GM18870 (cell line): ENCODE measurements around the gene SOX4.
A peak's percentile ranks its signal among the peaks of the same experiment; 100 is the strongest.
"Not testable (repeated sequence)": the region's sequence is repeated elsewhere in the genome, so short reads cannot be mapped to it uniquely, and the experiment has no call there.

Source experiments
- ATAC-seq: cut with Tn5 transposase; IDR thresholded peaks from one replicate; pipeline ENCODE4 v1.9.1; 2021; ENCODE audit warnings: moderate library complexity; ENCODE audit not compliant: unreplicated experiment

The SOX4 gene

GRCh38 chr6:21593412-21593926 lies at the start of gene SOX4:
SOX4 (plus strand) TSS chr6:21593751; CDS start chr6:21594535, 784 bp downstream.
- ATAC-seq = peak; percentile 64

- ATAC-seq = not testable (repeated sequence)
Measured at GRCh38 chr6:21552286-21552685, 41.3 kb upstream of the SOX4 start.

DNA sequence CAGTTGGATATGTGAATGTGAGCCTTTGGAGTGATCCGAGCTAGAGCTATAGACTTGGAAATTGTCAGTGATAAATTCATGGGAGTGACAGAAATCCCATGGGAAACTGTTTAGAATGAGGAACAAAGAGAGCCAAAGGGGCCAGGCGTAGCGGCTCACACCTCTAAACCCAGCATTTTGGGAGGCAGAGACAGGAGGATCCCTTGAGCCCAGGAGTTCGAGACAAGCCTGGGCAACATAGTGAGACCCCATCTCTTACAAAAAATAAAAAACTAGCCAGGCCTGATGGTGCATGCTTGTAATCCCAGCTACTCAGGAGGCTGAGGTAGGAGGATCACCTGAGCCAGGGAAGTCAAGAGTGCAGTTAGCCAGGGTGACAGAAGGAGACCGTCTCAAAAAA lies 39.3 kb upstream of the SOX4 start:
- no peak for ATAC-seq

DNA sequence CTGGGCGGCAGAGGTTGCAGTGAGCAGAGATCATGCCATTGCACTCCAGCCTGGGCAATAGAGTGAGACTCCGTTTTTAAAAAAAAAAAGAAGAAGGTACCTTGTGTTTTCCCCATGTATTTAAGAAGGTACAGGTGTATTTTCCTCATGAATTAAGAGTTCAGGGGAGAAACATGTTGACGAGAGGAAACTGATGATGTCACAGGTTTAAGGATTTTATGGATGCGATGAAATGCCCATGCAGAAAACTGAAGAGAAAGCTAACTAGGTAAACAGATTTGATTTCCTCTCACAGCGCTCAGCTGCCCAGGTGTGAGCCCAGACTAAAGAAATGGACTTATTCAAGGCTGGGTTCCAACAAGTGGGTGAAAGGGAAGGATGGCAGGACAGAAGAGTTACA lies 38.4 kb upstream of the SOX4 start:
- ATAC-seq = no peak

DNA sequence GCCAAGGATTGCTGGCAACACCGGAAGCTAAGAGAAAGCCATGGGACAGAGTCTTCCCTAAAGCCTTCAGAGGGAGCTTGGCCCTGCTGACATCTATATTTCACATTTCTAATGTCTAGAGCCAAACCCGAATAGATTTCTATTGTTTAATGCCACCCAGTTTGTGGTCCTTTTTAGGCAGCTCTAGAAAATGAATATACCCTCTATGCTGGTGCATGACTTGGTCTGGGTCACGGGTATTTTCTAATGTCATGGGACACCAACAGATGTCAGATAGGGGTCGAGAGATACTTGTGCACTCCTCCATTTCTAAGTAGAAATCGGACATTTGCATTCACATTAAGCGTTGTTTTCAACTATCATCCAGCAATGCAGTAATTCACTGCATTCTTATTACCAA lies 37.0 kb upstream of the SOX4 start:
- ATAC-seq = no peak

- ATAC-seq = no peak
Measured at GRCh38 chr6:21556968-21557721, 36.4 kb upstream of the SOX4 start.

DNA sequence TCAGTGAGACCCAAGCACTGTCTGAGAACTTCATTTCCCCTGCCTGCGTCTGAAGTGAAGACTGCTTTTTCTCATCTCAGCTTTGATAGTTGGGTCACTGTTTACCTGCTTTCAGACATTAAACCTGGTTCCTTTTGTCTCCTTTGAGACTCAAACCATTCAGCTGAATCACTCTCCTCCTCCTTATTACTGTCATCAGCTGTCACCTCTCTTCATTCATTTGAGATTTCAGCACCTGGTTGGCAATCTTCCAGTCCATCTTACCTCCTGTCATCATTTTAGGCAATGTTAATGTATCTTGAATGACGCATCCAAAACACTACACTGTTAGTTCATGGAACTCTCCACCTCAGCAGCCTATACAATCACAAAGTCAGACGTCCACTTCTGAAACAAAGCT lies 34.3 kb upstream of the SOX4 start:
- no peak for ATAC-seq

GRCh38 chr6:21560249-21560648 lies 33.3 kb upstream of the SOX4 start:
- ATAC-seq = no peak

GRCh38 chr6:21565431-21565830 lies 28.1 kb upstream of the SOX4 start:
- no peak for ATAC-seq

- ATAC-seq = no peak
Measured at GRCh38 chr6:21578523-21578922, 15.0 kb upstream of the SOX4 start.

DNA sequence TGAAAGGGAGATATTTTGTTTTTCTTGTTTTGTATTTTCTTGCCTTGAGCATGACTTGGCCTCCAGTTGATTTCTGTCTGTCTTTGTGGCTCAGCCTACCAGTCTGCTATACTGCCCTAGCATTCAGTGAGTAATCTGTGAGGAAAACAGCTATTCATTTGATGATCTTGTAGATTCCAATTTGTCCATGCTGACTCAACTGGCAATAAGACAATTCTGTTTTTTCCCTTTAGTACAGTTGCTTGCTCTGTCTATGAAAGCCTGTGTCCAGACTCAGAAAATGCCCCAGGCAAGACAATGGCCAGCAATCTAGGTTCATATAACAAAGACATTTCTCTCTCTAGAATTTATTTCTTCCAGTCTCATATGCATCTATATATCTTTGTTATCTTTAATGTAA lies 10.9 kb upstream of the SOX4 start:
- no peak for ATAC-seq

DNA sequence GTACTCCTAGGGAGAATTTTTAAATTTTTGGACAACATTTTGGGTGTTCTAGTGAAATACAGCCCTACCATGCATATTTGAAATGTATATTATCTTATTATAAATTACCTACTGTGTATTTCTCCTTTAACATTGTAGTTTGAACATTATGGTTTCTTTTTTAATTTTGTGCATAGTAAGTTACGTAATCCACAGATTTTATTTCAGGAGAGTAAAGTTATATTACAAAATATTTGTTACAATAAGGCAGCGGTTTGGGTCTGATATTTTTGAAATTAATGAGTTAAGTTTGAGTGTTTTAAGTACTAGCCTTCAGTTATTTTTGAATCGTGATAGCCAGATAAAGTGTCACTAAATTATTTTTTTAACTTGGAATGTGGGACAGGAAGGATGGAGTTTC lies 7.3 kb upstream of the SOX4 start:
- ATAC-seq = no peak

DNA sequence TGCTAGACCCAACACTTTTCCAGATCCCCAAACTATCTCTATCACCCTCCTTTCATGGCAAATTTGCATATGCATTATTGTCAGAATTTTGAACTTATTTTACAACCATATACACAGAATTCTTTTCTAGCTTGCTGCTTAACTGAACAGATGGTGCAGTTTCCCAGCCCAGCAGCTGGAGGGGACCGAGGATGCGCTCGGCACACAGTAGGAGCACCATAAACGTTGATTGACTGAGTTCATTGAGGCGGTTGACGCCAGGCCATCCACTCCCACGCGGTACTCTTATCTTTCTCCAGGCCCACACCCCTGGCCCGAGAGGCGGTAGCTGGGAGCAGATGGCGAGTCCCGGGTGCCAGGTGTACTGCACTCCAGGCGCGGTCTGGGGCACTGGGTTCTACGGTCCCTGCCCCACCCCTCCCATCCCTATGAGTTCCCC lies 6.8 kb upstream of the SOX4 start:
- ATAC-seq = no peak

DNA sequence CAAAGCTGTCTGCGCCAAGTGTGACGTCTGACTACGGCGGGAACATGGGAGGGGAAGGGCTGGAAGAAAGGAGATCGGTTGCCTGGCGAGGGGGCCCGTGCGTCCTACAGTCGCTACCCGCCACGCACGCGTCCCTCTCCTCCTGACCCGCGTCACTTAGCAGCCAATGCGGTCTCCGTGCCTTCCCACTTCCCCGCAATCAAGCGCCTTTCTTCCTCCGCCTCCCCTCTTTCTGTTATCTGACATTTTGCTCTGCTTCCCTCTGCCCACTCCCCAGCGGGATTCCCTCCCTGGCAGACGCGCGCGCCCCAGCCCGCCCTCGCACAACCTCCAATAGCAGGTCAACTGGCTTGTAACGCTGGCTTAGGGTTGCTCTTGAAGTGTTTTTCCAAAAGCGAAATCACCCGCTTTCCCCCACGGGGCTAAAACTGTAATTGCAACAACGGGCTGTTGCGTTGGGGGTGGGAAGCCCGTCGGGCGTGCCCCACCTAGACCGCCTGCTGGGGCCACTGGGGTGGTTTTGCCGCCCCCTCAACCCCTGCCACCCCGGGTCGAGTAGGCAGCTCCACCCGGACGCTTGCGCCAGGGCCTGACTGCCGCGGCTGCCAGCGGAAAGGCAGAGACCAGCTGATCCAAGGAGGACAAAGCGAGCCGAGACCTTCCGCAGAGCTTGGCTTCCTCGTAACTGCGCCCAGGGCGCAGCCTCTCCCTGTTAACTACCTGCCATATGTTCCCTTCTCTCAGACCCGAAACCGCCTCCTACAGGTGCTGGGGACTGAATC lies 6.2 kb upstream of the SOX4 start:
- peak; percentile 39 for ATAC-seq

- ATAC-seq = peak; percentile 20
Measured at GRCh38 chr6:21587961-21588480, 5.5 kb upstream of the SOX4 start.

GRCh38 chr6:21588481-21589351 lies 4.8 kb upstream of the SOX4 start:
- ATAC-seq = peak; percentile 35

- no peak for ATAC-seq
Measured at GRCh38 chr6:21589352-21590345, 3.9 kb upstream of the SOX4 start.

GRCh38 chr6:21590346-21590745 lies 3.2 kb upstream of the SOX4 start:
- ATAC-seq = no peak

GRCh38 chr6:21591446-21591845 lies 2.1 kb upstream of the SOX4 start:
- ATAC-seq = no peak

DNA sequence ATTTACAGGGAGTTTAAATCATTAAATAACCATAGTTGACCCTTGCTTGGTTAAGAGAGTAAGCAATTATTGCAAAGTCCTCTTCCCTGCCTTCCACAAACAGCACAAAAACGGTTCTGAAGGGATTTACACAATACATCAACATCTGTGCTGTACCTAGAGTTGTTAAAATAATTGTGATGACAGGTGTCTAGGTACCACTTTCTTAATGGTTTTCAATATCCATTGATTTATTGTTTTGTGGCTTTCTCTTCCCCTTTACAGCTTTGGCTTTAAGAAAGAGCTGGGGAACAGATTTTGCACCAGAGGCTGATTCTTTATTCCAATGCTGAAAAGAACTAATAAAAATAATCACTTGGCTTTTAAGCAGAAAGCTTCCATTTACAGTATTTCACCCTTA lies 598 bp upstream of the SOX4 start:
- no peak for ATAC-seq
